IPS-20b (cell line): ENCODE data around the gene NFS1.

Source experiments
- H3K27ac ChIP-seq: one replicate; pipeline ENCODE4 v1.5.1; 2013; ENCODE audit warnings: low read length
- H3K27me3 ChIP-seq: 2 replicates; pipeline ENCODE4 v1.6.1; 2013; ENCODE audit warnings: mild to moderate bottlenecking, low read length, inconsistent platforms; ENCODE audit not compliant: insufficient read depth
- H3K36me3 ChIP-seq: 2 replicates; pipeline ENCODE4 v1.6.1; 2013; ENCODE audit warnings: low read depth, mild to moderate bottlenecking, inconsistent platforms, low read length, moderate library complexity; ENCODE audit not compliant: insufficient read depth
- H3K4me1 ChIP-seq: 2 replicates; pipeline ENCODE4 v1.6.1; 2013; ENCODE audit warnings: mild to moderate bottlenecking, control low read depth, inconsistent platforms, low read length, moderate library complexity; ENCODE audit not compliant: insufficient read depth
- H3K4me3 ChIP-seq: 2 replicates; pipeline ENCODE4 v1.5.1; 2013; ENCODE audit warnings: mild to moderate bottlenecking, low read length, inconsistent platforms
- H3K9ac ChIP-seq: 2 replicates; pipeline ENCODE4 v1.6.1; 2013; ENCODE audit warnings: low read depth, mild to moderate bottlenecking, inconsistent platforms, low read length, moderate library complexity
- H3K9me3 ChIP-seq: 2 replicates; pipeline ENCODE4 v1.6.1; 2013; ENCODE audit warnings: mild to moderate bottlenecking, low read depth, low read length, inconsistent platforms; ENCODE audit not compliant: insufficient read depth

Gene NFS1

GRCh38 chr20:35640724-35641123 lies 58.4 kb downstream of the NFS1 start:
- Histone ChIP-seq H3K9me3 (no peaks in the 10 kb centered on the region), H3K27me3 (no peaks in the 10 kb centered on the region), H3K9ac (no peak overlapping the region), H3K4me1 (peaks cover 4% of the 10 kb centered on the region), H3K4me3 (no peak overlapping the region), H3K36me3 (no peaks in the 10 kb centered on the region), H3K27ac (no peak overlapping the region)

- Histone ChIP-seq H3K27ac (no peak overlapping the region), H3K36me3 (no peaks in the 10 kb centered on the region), H3K4me1 (peaks cover 4% of the 10 kb centered on the region), H3K9me3 (no peaks in the 10 kb centered on the region), H3K27me3 (no peaks in the 10 kb centered on the region), H3K9ac (no peak overlapping the region), H3K4me3 (no peak overlapping the region)
Observed at GRCh38 chr20:35638751-35639150, 60.4 kb downstream of the NFS1 start.

GRCh38 chr20:35637276-35637675 lies 61.9 kb downstream of the NFS1 start:
- no peak overlapping the region for H3K4me3 ChIP-seq
- peaks cover 4% of the 10 kb centered on the region for H3K4me1 ChIP-seq
- no peak overlapping the region for H3K9ac ChIP-seq
- peaks cover 6% of the 10 kb centered on the region for H3K36me3 ChIP-seq
- H3K9me3 ChIP-seq = no peaks in the 10 kb centered on the region
- no peaks in the 10 kb centered on the region for H3K27me3 ChIP-seq
- no peak overlapping the region for H3K27ac ChIP-seq

DNA sequence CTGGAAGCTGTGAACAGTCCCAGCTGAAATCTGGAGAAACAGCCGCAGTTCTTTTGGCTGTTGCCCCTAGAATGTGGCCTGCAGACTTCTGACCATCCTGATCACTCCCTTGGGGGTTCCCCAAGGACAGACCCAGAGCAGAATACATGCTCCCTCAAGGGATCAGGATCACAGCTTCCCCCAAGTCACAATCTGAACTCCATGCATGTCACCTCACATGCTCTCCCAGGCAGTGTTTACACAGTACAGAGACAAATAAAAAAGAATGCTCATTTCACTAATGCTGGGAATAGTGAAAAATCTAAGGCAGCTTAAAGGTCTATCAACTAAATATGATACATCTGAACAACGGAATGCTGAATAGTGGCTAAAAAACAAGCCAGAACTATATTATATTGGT lies 63.1 kb downstream of the NFS1 start:
- no peaks in the 10 kb centered on the region for H3K9me3 ChIP-seq
- no peak overlapping the region for H3K27ac ChIP-seq
- H3K27me3 ChIP-seq = no peaks in the 10 kb centered on the region
- H3K36me3 ChIP-seq = peaks cover 16% of the 10 kb centered on the region
- no peak overlapping the region for H3K4me3 ChIP-seq
- no peak overlapping the region for H3K9ac ChIP-seq
- peaks cover 4% of the 10 kb centered on the region for H3K4me1 ChIP-seq

GRCh38 chr20:35635652-35636051 lies 63.5 kb downstream of the NFS1 start:
- Histone ChIP-seq H3K9me3 (no peaks in the 10 kb centered on the region), H3K27ac (no peak overlapping the region), H3K9ac (no peak overlapping the region), H3K27me3 (no peaks in the 10 kb centered on the region), H3K4me1 (peaks cover 4% of the 10 kb centered on the region), H3K36me3 (peaks cover 20% of the 10 kb centered on the region), H3K4me3 (no peak overlapping the region)

DNA sequence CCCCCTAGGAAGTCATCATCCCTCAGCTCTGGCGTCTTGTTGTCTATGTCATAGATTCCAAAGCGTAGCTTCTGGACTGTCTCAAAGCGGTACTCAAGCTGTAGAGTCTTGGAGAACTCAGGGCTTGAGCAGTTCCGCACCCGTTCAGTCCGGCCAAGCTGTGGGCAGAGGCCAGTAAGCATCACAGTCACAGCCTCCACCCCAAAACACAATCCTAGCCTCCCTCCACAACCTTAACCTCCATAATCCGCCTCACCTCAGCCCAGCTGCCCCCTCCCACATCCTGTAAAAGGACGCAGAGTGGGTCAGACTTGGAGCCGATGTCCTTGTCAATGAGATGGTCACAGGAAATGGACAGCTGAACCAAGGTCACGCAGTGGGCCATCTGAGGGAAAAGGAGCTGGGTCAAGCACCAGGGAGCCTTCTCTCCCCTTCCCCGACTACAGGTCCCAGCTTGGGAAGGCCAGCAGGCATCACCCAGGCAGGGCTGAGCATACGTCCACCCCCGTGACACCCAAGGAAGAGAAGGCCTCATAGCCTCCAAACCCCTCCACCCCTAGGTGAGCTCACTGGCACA lies 66.5 kb downstream of the NFS1 start:
- Histone ChIP-seq H3K9me3 (no peaks in the 10 kb centered on the region), H3K9ac (no peak overlapping the region), H3K27me3 (no peaks in the 10 kb centered on the region), H3K4me3 (no peak overlapping the region), H3K27ac (no peak overlapping the region), H3K36me3 (peaks cover 47% of the 10 kb centered on the region), H3K4me1 (no peaks in the 10 kb centered on the region)

DNA sequence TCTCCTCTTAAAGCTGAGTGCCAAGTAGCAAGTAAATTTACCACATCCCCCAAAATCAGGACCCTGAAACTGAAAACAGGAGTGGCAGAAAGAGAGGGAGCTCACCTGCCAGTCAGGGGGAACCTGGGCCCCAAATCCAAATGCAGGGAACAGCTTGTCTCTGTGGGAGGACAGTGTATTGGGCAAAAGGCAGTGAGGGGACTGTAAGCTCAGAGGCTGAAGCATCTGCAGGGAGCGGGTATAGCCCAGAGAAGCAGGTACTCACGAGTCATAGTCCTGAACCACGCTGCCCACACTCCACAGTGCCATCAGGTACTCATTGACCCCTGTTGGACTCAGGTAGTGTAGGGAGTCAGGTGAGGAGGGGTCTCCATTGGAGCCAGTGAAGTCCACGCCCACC lies 68.5 kb downstream of the NFS1 start:
- no peak overlapping the region for H3K27ac ChIP-seq
- no peaks in the 10 kb centered on the region for H3K9me3 ChIP-seq
- peaks cover 66% of the 10 kb centered on the region for H3K36me3 ChIP-seq
- no peaks in the 10 kb centered on the region for H3K4me1 ChIP-seq
- no peak overlapping the region for H3K4me3 ChIP-seq
- H3K9ac ChIP-seq = no peak overlapping the region
- H3K27me3 ChIP-seq = no peaks in the 10 kb centered on the region

GRCh38 chr20:35629427-35630145 lies 69.6 kb downstream of the NFS1 start:
- Histone ChIP-seq H3K4me1 (no peaks in the 10 kb centered on the region), H3K4me3 (no peak overlapping the region), H3K27ac (no peak overlapping the region), H3K9me3 (no peaks in the 10 kb centered on the region), H3K9ac (no peak overlapping the region), H3K36me3 (peaks cover 77% of the 10 kb centered on the region), H3K27me3 (no peaks in the 10 kb centered on the region)

GRCh38 chr20:35627121-35627520 lies 72.0 kb downstream of the NFS1 start:
- H3K4me3 ChIP-seq = no peak overlapping the region
- no peaks in the 10 kb centered on the region for H3K27me3 ChIP-seq
- H3K9ac ChIP-seq = no peak overlapping the region
- H3K9me3 ChIP-seq = no peaks in the 10 kb centered on the region
- H3K36me3 ChIP-seq = peaks cover 73% of the 10 kb centered on the region
- no peaks in the 10 kb centered on the region for H3K4me1 ChIP-seq
- H3K27ac ChIP-seq = no peak overlapping the region

GRCh38 chr20:35626386-35627001 lies 72.7 kb downstream of the NFS1 start:
- Histone ChIP-seq H3K27me3 (no peaks in the 10 kb centered on the region), H3K4me3 (no peak overlapping the region), H3K27ac (no peak overlapping the region), H3K4me1 (no peaks in the 10 kb centered on the region), H3K9me3 (no peaks in the 10 kb centered on the region), H3K36me3 (peaks cover 68% of the 10 kb centered on the region), H3K9ac (no peak overlapping the region)

- no peak overlapping the region for H3K27ac ChIP-seq
- H3K27me3 ChIP-seq = no peaks in the 10 kb centered on the region
- H3K36me3 ChIP-seq = peaks cover 61% of the 10 kb centered on the region
- no peak overlapping the region for H3K9ac ChIP-seq
- H3K9me3 ChIP-seq = no peaks in the 10 kb centered on the region
- no peak overlapping the region for H3K4me3 ChIP-seq
- no peaks in the 10 kb centered on the region for H3K4me1 ChIP-seq
Observed at GRCh38 chr20:35625584-35626385, 73.4 kb downstream of the NFS1 start.
